Measurements from ENCODE around the gene MARK2. TPM values are rescaled to one million over a fixed set of nuclear protein-coding genes. Genes with fewer than 3 reads are reported as not detected.
A peak's percentile ranks its signal among the peaks of the same experiment; 100 is the strongest.
"Not testable (repeated sequence)": the region's sequence is repeated elsewhere in the genome, so short reads cannot be mapped to it uniquely, and the experiment has no call there.

The MARK2 gene
- total RNA-seq, 2 experiments from 2014 or later, result 23.3 to 24.5 TPM

- no peak overlapping the region for H3K4me3 Mint-ChIP-seq
- intact Hi-C loops (cut with micrococcal nuclease), result no loop called here
- POLR2A ChIA-PET, result no interaction called here
- no peaks in the 10 kb centered on the region for H3K9me3 Mint-ChIP-seq
- H3K27me3 Mint-ChIP-seq, result no peaks in the 10 kb centered on the region
- no peak overlapping the region for H3K27ac Mint-ChIP-seq
- TF ChIP-seq CTCF (IDR thresholded peaks at IDR 0.05), result no peak
- DNase-seq (no peak), ATAC-seq (no peak)
- peaks cover 68% of the 10 kb centered on the region for H3K4me1 Mint-ChIP-seq (ENCODE audit: low read depth)
- CTCF ChIA-PET, result interaction anchor here (1.3 kb wide), 1 partner anchor 16 kb away, joined by 8 read pairs; the partner anchor contains the start of gene MARK2
- H3K36me3 Mint-ChIP-seq (ENCODE audit: low read depth), result peaks cover 30% of the 10 kb centered on the region
These were observed 14.6 kb downstream of the MARK2 start for GRCh38 chr11:63853476-63853875.

- Mint-ChIP-seq H3K4me1 (ENCODE audit: low read depth) (peaks cover 62% of the 10 kb centered on the region), H3K27me3 (no peaks in the 10 kb centered on the region), H3K36me3 (ENCODE audit: low read depth) (peaks cover 25% of the 10 kb centered on the region), H3K9me3 (no peaks in the 10 kb centered on the region), H3K4me3 (no peak overlapping the region), H3K27ac (peak overlapping the region; percentile 55)
- no peak for TF ChIP-seq CTCF (IDR thresholded peaks at IDR 0.05)
- DNase-seq (no peak), ATAC-seq (no peak)
- POLR2A ChIA-PET, result interaction anchor here (0.6 kb wide), 1 partner anchor 10 kb away, joined by 3 read pairs; no protein-coding TSS in a partner anchor
- intact Hi-C loops (cut with micrococcal nuclease), result no loop called here
- CTCF ChIA-PET, result interaction anchor here (2.0 kb wide), 1 partner anchor 18 kb away, joined by 5 read pairs; no protein-coding TSS in a partner anchor
These were observed 15.8 kb downstream of the MARK2 start for GRCh38 chr11:63854696-63855095.

GRCh38 chr11:63855975-63856374, 17.1 kb downstream of the MARK2 start:
- TF ChIP-seq CTCF (IDR thresholded peaks at IDR 0.05), result no peak
- intact Hi-C loops (cut with micrococcal nuclease), result no loop called here
- Mint-ChIP-seq H3K27me3 (no peaks in the 10 kb centered on the region), H3K9me3 (no peaks in the 10 kb centered on the region), H3K4me3 (no peak overlapping the region), H3K27ac (peak overlapping the region; percentile 46), H3K4me1 (ENCODE audit: low read depth) (peaks cover 56% of the 10 kb centered on the region), H3K36me3 (ENCODE audit: low read depth) (peaks cover 23% of the 10 kb centered on the region)
- POLR2A ChIA-PET, result interaction anchor here (0.6 to 1.5 kb wide), 5 partner anchors 10 to 32 kb away, joined by 3 to 6 read pairs (median 3); no protein-coding TSS in a partner anchor
- peak; percentile 51 for ATAC-seq
- peak; percentile 14 for DNase-seq
- CTCF ChIA-PET, result interaction anchor here (0.7 to 2.2 kb wide), 3 partner anchors 10 to 22 kb away, joined by 3 to 7 read pairs (median 5); no protein-coding TSS in a partner anchor

GRCh38 chr11:63858628-63859550, 20.0 kb downstream of the MARK2 start:
- Mint-ChIP-seq H3K36me3 (ENCODE audit: low read depth) (peaks cover 14% of the 10 kb centered on the region), H3K27ac (no peak overlapping the region), H3K27me3 (no peaks in the 10 kb centered on the region), H3K4me1 (ENCODE audit: low read depth) (peaks cover 48% of the 10 kb centered on the region), H3K4me3 (no peak overlapping the region), H3K9me3 (no peaks in the 10 kb centered on the region)
- ChIA-PET CTCF (interaction anchor here (1.5 kb wide), 1 partner anchor 87 kb away, joined by 4 read pairs; no protein-coding TSS in a partner anchor), POLR2A (no interaction called here)
- DNase-seq (no peak), ATAC-seq (no peak)
- intact Hi-C loops (cut with micrococcal nuclease), result no loop called here
- no peak for TF ChIP-seq CTCF (IDR thresholded peaks at IDR 0.05)

- Mint-ChIP-seq H3K9me3 (no peaks in the 10 kb centered on the region), H3K36me3 (ENCODE audit: low read depth) (peaks cover 7% of the 10 kb centered on the region), H3K27ac (peak overlapping the region; percentile 50), H3K4me3 (no peak overlapping the region), H3K27me3 (no peaks in the 10 kb centered on the region), H3K4me1 (ENCODE audit: low read depth) (peaks cover 54% of the 10 kb centered on the region)
- no peak for DNase-seq
- intact Hi-C loops (cut with micrococcal nuclease), result no loop called here
- no peak for TF ChIP-seq CTCF (IDR thresholded peaks at IDR 0.05)
- POLR2A ChIA-PET, result interaction anchor here (0.5 to 0.9 kb wide), 3 partner anchors 21 to 429 kb away, joined by 3 read pairs; no protein-coding TSS in a partner anchor
- CTCF ChIA-PET, result interaction anchor here (1.3 to 2.7 kb wide), 4 partner anchors 14 to 96 kb away, joined by 3 to 14 read pairs (median 8); no protein-coding TSS in a partner anchor
- ATAC-seq, result no peak
These were observed 24.0 kb downstream of the MARK2 start for GRCh38 chr11:63862923-63863322.

- peaks cover 58% of the 10 kb centered on the region for H3K4me1 Mint-ChIP-seq (ENCODE audit: low read depth)
- DNase-seq; intact Hi-C loops (cut with micrococcal nuclease); H3K4me3 Mint-ChIP-seq; H3K27me3 Mint-ChIP-seq; ATAC-seq; H3K9me3 Mint-ChIP-seq: not testable (repeated sequence)
- POLR2A ChIA-PET, result interaction anchor here (0.9 kb wide), 2 partner anchors 21 to 25 kb away, joined by 3 read pairs; no protein-coding TSS in a partner anchor
- CTCF ChIA-PET, result interaction anchor here (0.8 to 2.7 kb wide), 5 partner anchors 13 to 96 kb away, joined by 3 to 14 read pairs (median 7); no protein-coding TSS in a partner anchor
- peaks cover 11% of the 10 kb centered on the region for H3K36me3 Mint-ChIP-seq (ENCODE audit: low read depth)
- H3K27ac Mint-ChIP-seq, result peak overlapping the region; percentile 30
These were observed 24.7 kb downstream of the MARK2 start for GRCh38 chr11:63863620-63864019.
